Measurements from ENCODE around the gene FAM83C. TPM values are rescaled to one million over a fixed set of nuclear protein-coding genes. Genes with fewer than 3 reads are reported as not detected.

Gene FAM83C
- total RNA-seq, 1 experiment from 2014 or later = not detected

GRCh38 chr20:35297740-35298139 lies 5.5 kb upstream of the FAM83C start:
- Histone ChIP-seq H3K4me1 (ENCODE audit: insufficient read depth, low read length) (peaks cover 25% of the 10 kb centered on the region), H2AFZ (ENCODE audit: low read length) (no peak overlapping the region), H3K4me2 (ENCODE audit: low read length) (no peak overlapping the region), H4K20me1 (ENCODE audit: low read length) (no peaks in the 10 kb centered on the region), H3K9me3 (ENCODE audit: low read length) (no peaks in the 10 kb centered on the region), H3F3A (ENCODE audit: low read length, unreplicated experiment) (no peaks in the 10 kb centered on the region), H3K36me3 (ENCODE audit: low read depth, low read length) (no peaks in the 10 kb centered on the region), H3K79me2 (ENCODE audit: low read length) (no peaks in the 10 kb centered on the region), H3K27me3 (ENCODE audit: low read length) (no peaks in the 10 kb centered on the region), H3K9ac (ENCODE audit: low read length) (no peak overlapping the region), H3K27ac (ENCODE audit: low read length) (no peak overlapping the region), H3K4me3 (ENCODE audit: low read length) (no peak overlapping the region), H3K9me2 (replicated peaks; ENCODE audit: low read length) (no peaks in the 10 kb centered on the region)
- ATAC-seq = no peak
- TF ChIP-seq EZH2phosphoT487 (IDR thresholded peaks at IDR 0.05; ENCODE audit: borderline replicate concordance, low read length) = no peak
- no peak for TF ChIP-seq EZH2 (IDR thresholded peaks at IDR 0.05; ENCODE audit: low read length, unreplicated experiment)
- no peak for TF ChIP-seq CTCF (conservative IDR thresholded peaks at IDR 0.05; ENCODE audit: low read depth, low read length)
- CTCF ChIA-PET = interaction anchor here (0.7 to 1.0 kb wide), 3 partner anchors 135 to 202 kb away, joined by 3 to 7 read pairs (median 6); no protein-coding TSS in a partner anchor
- POLR2A ChIA-PET (ENCODE audit: unreplicated experiment) = no interaction called here
- BruUV-seq (replicated peaks) = no TSS peak
- intact Hi-C loops (cut with micrococcal nuclease) = no loop called here
- no peak for DNase-seq

- H3K9me3 ChIP-seq (ENCODE audit: low read length) = no peaks in the 10 kb centered on the region
- DNase-seq (peak; percentile 56), ATAC-seq (peak; percentile 78)
- no peak overlapping the region for H2AFZ ChIP-seq (ENCODE audit: low read length)
- no peaks in the 10 kb centered on the region for H3K27me3 ChIP-seq (ENCODE audit: low read length)
- H4K20me1 ChIP-seq (ENCODE audit: low read length) = no peaks in the 10 kb centered on the region
- ChIA-PET POLR2A (ENCODE audit: unreplicated experiment) (no interaction called here), CTCF (interaction anchor here (0.5 to 1.0 kb wide), 4 partner anchors 135 to 391 kb away, joined by 3 to 8 read pairs (median 6); no protein-coding TSS in a partner anchor)
- H3K36me3 ChIP-seq (ENCODE audit: low read depth, low read length) = no peaks in the 10 kb centered on the region
- H3K27ac ChIP-seq (ENCODE audit: low read length) = no peak overlapping the region
- no peaks in the 10 kb centered on the region for H3K79me2 ChIP-seq (ENCODE audit: low read length)
- H3K4me2 ChIP-seq (ENCODE audit: low read length) = no peak overlapping the region
- BruUV-seq (replicated peaks) = no TSS peak
- TF ChIP-seq EZH2 (IDR thresholded peaks at IDR 0.05; ENCODE audit: low read length, unreplicated experiment) (no peak), CTCF (conservative IDR thresholded peaks at IDR 0.05; ENCODE audit: low read depth, low read length) (peak; percentile 44; the same call in 1 of the 2 replicates), EZH2phosphoT487 (IDR thresholded peaks at IDR 0.05; ENCODE audit: borderline replicate concordance, low read length) (no peak)
- no peak overlapping the region for H3K4me3 ChIP-seq (ENCODE audit: low read length)
- intact Hi-C loops (cut with micrococcal nuclease) = no loop called here
- H3F3A ChIP-seq (ENCODE audit: low read length, unreplicated experiment) = no peaks in the 10 kb centered on the region
- peaks cover 19% of the 10 kb centered on the region for H3K4me1 ChIP-seq (ENCODE audit: insufficient read depth, low read length)
- H3K9ac ChIP-seq (ENCODE audit: low read length) = no peak overlapping the region
- H3K9me2 ChIP-seq (replicated peaks; ENCODE audit: low read length) = no peaks in the 10 kb centered on the region
Measured at GRCh38 chr20:35297155-35297554, 4.9 kb upstream of the FAM83C start.

- no peak for DNase-seq
- TF ChIP-seq EZH2phosphoT487 (IDR thresholded peaks at IDR 0.05; ENCODE audit: borderline replicate concordance, low read length) = no peak
- no peak for TF ChIP-seq EZH2 (IDR thresholded peaks at IDR 0.05; ENCODE audit: low read length, unreplicated experiment)
- no peak for TF ChIP-seq CTCF (conservative IDR thresholded peaks at IDR 0.05; ENCODE audit: low read depth, low read length)
- Histone ChIP-seq H3K4me3 (ENCODE audit: low read length) (no peak overlapping the region), H3K36me3 (ENCODE audit: low read depth, low read length) (no peaks in the 10 kb centered on the region), H3K4me2 (ENCODE audit: low read length) (no peak overlapping the region), H3F3A (ENCODE audit: low read length, unreplicated experiment) (no peaks in the 10 kb centered on the region), H3K9me3 (ENCODE audit: low read length) (no peaks in the 10 kb centered on the region), H3K4me1 (ENCODE audit: insufficient read depth, low read length) (peaks cover 9% of the 10 kb centered on the region), H3K9ac (ENCODE audit: low read length) (no peak overlapping the region), H3K27me3 (ENCODE audit: low read length) (no peaks in the 10 kb centered on the region), H3K79me2 (ENCODE audit: low read length) (no peaks in the 10 kb centered on the region), H2AFZ (ENCODE audit: low read length) (no peak overlapping the region), H4K20me1 (ENCODE audit: low read length) (no peaks in the 10 kb centered on the region), H3K27ac (ENCODE audit: low read length) (no peak overlapping the region), H3K9me2 (replicated peaks; ENCODE audit: low read length) (no peaks in the 10 kb centered on the region)
- POLR2A ChIA-PET (ENCODE audit: unreplicated experiment) = no interaction called here
- intact Hi-C loops (cut with micrococcal nuclease) = no loop called here
- CTCF ChIA-PET = no interaction called here
- BruUV-seq (replicated peaks) = no TSS peak
- ATAC-seq = no peak
Measured at GRCh38 chr20:35296101-35296554, 3.9 kb upstream of the FAM83C start.
